ENCODE measurements around the gene MAN1A1.

DNA sequence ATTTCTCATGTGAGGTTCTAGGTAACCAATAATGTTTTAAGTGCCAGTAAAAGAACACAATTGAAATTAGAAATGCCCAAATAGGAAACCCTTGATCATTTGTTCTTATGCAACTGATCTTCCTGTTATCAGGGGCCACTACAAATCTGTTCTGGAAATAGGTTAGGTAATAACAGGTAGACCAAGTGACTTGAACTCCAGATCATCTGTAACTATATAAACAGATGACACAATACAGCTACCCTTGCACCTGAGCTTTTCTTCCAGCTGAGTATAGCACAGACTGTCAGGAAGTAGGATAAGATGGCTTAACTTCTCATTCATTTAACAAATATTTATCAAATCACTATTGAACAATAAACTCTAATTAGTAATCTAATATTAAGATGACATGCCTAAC is 52.5 kb downstream of the MAN1A1 start:
- TF ChIP-seq, protein P1, sequence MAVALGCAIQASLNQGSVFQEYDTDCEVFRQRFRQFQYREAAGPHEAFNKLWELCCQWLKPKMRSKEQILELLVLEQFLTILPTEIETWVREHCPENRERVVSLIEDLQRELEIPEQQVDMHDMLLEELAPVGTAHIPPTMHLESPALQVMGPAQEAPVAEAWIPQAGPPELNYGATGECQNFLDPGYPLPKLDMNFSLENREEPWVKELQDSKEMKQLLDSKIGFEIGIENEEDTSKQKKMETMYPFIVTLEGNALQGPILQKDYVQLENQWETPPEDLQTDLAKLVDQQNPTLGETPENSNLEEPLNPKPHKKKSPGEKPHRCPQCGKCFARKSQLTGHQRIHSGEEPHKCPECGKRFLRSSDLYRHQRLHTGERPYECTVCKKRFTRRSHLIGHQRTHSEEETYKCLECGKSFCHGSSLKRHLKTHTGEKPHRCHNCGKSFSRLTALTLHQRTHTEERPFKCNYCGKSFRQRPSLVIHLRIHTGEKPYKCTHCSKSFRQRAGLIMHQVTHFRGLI (tag by site-specific recombination; IDR thresholded peaks at IDR 0.05): no peak
- TF ChIP-seq ZNF585B (tag by site-specific recombination; IDR thresholded peaks at IDR 0.05): no peak
- TF ChIP-seq, protein P2, sequence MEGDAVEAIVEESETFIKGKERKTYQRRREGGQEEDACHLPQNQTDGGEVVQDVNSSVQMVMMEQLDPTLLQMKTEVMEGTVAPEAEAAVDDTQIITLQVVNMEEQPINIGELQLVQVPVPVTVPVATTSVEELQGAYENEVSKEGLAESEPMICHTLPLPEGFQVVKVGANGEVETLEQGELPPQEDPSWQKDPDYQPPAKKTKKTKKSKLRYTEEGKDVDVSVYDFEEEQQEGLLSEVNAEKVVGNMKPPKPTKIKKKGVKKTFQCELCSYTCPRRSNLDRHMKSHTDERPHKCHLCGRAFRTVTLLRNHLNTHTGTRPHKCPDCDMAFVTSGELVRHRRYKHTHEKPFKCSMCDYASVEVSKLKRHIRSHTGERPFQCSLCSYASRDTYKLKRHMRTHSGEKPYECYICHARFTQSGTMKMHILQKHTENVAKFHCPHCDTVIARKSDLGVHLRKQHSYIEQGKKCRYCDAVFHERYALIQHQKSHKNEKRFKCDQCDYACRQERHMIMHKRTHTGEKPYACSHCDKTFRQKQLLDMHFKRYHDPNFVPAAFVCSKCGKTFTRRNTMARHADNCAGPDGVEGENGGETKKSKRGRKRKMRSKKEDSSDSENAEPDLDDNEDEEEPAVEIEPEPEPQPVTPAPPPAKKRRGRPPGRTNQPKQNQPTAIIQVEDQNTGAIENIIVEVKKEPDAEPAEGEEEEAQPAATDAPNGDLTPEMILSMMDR (tag by site-specific recombination; IDR thresholded peaks at IDR 0.05): no peak

Data from HEK293 (cell line).